Measurements from ENCODE around the gene IBSP.

Gene IBSP

DNA sequence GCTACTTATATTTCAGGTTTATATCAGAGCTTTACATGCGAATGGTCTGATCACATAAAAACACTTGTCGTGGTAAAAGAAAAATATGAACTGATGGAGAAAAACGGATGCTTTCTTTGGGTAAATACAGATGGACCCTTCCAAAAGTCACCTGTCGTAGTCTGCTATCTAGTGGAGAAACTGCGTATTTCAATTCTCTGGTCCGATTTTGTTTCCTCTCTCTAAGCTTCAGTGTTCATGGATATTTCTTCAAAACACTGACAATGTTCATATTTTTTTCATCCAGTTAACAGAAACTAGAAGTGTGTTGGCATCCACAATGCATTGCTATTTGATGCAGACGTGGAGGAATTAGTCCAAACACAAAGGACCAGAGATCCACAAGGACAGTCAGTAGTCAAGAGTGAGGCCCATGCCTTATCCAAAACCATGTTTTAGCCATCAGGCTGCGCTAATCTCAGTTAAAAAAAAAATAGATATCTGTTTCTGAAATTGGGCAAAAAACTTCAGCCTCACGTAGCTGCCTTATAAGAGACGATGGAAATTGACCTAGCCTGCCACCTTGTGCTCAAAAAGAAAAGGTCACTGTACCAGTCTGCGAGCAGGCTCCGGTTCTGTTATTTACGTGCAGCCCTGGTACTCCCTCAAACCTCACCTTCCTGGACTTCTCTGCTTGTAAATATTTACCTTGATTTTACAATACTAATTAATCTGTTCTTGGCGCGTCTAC lies 49.4 kb downstream of the IBSP start:
- no peaks in the 10 kb centered on the region for H3K9me3 ChIP-seq (ENCODE audit: severe bottlenecking)
- H3K27me3 ChIP-seq (ENCODE audit: insufficient read depth, low read depth, severe bottlenecking): no peaks in the 10 kb centered on the region
- DNase-seq: peak; percentile 29
- no peak overlapping the region for H3K27ac ChIP-seq
- H3K4me3 ChIP-seq (ENCODE audit: low read depth, low read length): peak overlapping the region; percentile 35
- TF ChIP-seq, protein P1, sequence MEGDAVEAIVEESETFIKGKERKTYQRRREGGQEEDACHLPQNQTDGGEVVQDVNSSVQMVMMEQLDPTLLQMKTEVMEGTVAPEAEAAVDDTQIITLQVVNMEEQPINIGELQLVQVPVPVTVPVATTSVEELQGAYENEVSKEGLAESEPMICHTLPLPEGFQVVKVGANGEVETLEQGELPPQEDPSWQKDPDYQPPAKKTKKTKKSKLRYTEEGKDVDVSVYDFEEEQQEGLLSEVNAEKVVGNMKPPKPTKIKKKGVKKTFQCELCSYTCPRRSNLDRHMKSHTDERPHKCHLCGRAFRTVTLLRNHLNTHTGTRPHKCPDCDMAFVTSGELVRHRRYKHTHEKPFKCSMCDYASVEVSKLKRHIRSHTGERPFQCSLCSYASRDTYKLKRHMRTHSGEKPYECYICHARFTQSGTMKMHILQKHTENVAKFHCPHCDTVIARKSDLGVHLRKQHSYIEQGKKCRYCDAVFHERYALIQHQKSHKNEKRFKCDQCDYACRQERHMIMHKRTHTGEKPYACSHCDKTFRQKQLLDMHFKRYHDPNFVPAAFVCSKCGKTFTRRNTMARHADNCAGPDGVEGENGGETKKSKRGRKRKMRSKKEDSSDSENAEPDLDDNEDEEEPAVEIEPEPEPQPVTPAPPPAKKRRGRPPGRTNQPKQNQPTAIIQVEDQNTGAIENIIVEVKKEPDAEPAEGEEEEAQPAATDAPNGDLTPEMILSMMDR (IDR thresholded peaks at IDR 0.05; ENCODE audit: low read depth, low read length): peak; percentile 68
- H3K36me3 ChIP-seq: no peaks in the 10 kb centered on the region

DNA sequence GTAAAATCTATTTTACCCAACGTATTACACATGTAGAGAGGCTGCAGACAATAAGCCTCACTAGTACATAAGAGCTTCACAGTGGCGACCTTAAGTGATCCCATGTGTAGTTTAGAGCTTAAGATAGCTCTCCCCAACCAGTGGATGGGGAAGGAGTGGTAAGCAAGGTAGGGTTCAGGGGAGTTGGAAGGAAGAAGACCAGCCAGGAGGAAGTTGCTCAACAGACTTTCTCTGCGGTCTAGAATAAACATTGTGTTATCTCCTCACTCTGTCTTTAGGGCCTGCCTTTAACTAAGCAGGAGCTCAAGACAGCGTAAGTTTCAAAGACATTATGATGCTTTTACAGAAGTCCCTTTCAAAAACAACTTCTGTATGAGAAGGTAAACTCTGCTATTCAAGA lies 50.3 kb downstream of the IBSP start:
- H3K27ac ChIP-seq: no peak overlapping the region
- DNase-seq: no peak

DNA sequence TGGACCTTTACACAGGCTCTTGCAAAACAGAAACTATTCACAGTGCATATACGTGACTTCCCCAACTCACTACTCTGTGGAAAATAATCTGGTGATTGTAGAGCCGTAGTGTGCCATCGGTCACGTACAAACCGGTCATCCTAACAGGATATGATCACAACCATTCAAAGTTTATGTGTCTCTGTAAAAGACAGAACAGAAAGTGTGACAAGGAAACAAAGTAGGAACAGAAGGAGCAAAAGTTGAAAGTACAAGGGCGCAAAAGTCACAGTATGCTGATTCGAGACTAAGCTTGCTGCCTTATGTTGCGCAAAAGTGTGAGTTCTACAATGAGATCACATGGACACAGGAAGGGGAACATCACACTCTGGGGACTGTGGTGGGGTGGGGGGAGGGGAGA lies 52.0 kb downstream of the IBSP start:
- H3K4me3 ChIP-seq (ENCODE audit: low read depth, low read length): no peak overlapping the region
- no peaks in the 10 kb centered on the region for H3K36me3 ChIP-seq
- no peaks in the 10 kb centered on the region for H3K27me3 ChIP-seq (ENCODE audit: insufficient read depth, low read depth, severe bottlenecking)
- no peaks in the 10 kb centered on the region for H3K9me3 ChIP-seq (ENCODE audit: severe bottlenecking)
- DNase-seq: no peak
- no peak overlapping the region for H3K27ac ChIP-seq
- TF ChIP-seq, protein P1 (IDR thresholded peaks at IDR 0.05; ENCODE audit: low read depth, low read length): no peak

More for the DNA sequence above, 50.3 kb downstream of the IBSP start:
- Histone ChIP-seq H3K9me3 (ENCODE audit: severe bottlenecking) (no peaks in the 10 kb centered on the region), H3K36me3 (no peaks in the 10 kb centered on the region), H3K4me3 (ENCODE audit: low read depth, low read length) (no peak overlapping the region), H3K27me3 (ENCODE audit: insufficient read depth, low read depth, severe bottlenecking) (no peaks in the 10 kb centered on the region)
- TF ChIP-seq, protein P1 (IDR thresholded peaks at IDR 0.05; ENCODE audit: low read depth, low read length): no peak

DNA sequence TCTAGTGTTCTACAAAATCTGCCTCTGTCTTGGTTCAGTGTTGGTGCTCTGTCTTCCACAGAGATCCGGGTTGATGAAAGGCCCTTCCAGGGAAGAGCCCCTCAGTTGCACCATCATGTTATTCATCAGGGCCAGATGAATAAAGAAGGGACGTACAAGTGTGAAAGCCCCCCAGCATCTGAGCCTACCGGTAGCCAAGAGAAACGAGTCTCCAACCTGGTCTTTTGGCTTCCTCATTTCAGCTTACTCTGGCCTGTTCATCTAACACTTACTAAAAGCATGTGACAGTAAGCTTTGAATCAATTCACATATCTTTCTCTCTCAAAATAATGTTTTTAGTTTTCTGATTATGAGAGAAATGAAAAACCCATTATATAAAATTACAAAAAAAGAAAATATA lies 52.6 kb downstream of the IBSP start:
- no peak for DNase-seq
- no peaks in the 10 kb centered on the region for H3K36me3 ChIP-seq
- TF ChIP-seq, protein P1 (IDR thresholded peaks at IDR 0.05; ENCODE audit: low read depth, low read length): no peak
- H3K27me3 ChIP-seq (ENCODE audit: insufficient read depth, low read depth, severe bottlenecking): no peaks in the 10 kb centered on the region
- H3K9me3 ChIP-seq (ENCODE audit: severe bottlenecking): no peaks in the 10 kb centered on the region
- no peak overlapping the region for H3K27ac ChIP-seq
- H3K4me3 ChIP-seq (ENCODE audit: low read depth, low read length): no peak overlapping the region

- H3K36me3 ChIP-seq: no peaks in the 10 kb centered on the region
- TF ChIP-seq, protein P1 (IDR thresholded peaks at IDR 0.05; ENCODE audit: low read depth, low read length): peak; percentile 25; the same call in 1 of the 2 replicates
- no peaks in the 10 kb centered on the region for H3K27me3 ChIP-seq (ENCODE audit: insufficient read depth, low read depth, severe bottlenecking)
- no peak overlapping the region for H3K27ac ChIP-seq
- no peaks in the 10 kb centered on the region for H3K9me3 ChIP-seq (ENCODE audit: severe bottlenecking)
- DNase-seq: no peak
- H3K4me3 ChIP-seq (ENCODE audit: low read depth, low read length): no peak overlapping the region
Observed at GRCh38 chr4:87853108-87853507, 53.8 kb downstream of the IBSP start.

DNA sequence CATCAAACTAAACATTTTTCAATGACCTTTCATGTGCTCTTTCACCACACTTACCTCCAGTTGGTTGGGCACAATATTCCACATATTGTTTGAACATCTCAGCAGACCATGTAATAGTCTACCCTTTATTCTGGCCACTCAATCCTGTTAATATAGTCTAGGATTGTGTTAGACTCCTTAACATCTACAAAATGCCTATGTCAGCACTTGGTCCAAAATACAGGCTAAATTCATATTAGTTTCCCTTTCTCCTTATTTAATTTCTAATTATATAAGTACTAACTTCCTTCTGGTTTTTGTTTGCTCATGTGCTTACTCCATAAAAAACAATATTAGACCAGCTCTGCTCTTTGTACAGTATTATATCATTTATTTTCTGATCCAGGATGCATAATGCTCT lies 54.5 kb downstream of the IBSP start:
- TF ChIP-seq, protein P1 (IDR thresholded peaks at IDR 0.05; ENCODE audit: low read depth, low read length): no peak
- DNase-seq: no peak

More for the DNA sequence above, 54.5 kb downstream of the IBSP start:
- H3K36me3 ChIP-seq: no peaks in the 10 kb centered on the region
- H3K9me3 ChIP-seq (ENCODE audit: severe bottlenecking): no peaks in the 10 kb centered on the region
- H3K4me3 ChIP-seq (ENCODE audit: low read depth, low read length): no peak overlapping the region
- H3K27me3 ChIP-seq (ENCODE audit: insufficient read depth, low read depth, severe bottlenecking): no peaks in the 10 kb centered on the region
- H3K27ac ChIP-seq: no peak overlapping the region
